GM23248 (cell line): ENCODE results near the gene ZNF787.

Source experiments
- EZH2 ChIP-seq: fragments of 200-600 bp; sonication (generic); IDR thresholded peaks from 2 replicates; pipeline ENCODE4 v1.6.1; 2018; ENCODE audit warnings: antibody characterized with exemption, mild to moderate bottlenecking; ENCODE audit not compliant: insufficient read depth, poor library complexity, severe bottlenecking
- EZH2phosphoT487 ChIP-seq: fragments of 200-600 bp; sonication (generic); IDR thresholded peaks from 2 replicates; pipeline ENCODE4 v1.6.1; 2018; ENCODE audit warnings: antibody characterized with exemption, moderate library complexity, mild to moderate bottlenecking, low read depth; ENCODE audit not compliant: insufficient read depth

DNA sequence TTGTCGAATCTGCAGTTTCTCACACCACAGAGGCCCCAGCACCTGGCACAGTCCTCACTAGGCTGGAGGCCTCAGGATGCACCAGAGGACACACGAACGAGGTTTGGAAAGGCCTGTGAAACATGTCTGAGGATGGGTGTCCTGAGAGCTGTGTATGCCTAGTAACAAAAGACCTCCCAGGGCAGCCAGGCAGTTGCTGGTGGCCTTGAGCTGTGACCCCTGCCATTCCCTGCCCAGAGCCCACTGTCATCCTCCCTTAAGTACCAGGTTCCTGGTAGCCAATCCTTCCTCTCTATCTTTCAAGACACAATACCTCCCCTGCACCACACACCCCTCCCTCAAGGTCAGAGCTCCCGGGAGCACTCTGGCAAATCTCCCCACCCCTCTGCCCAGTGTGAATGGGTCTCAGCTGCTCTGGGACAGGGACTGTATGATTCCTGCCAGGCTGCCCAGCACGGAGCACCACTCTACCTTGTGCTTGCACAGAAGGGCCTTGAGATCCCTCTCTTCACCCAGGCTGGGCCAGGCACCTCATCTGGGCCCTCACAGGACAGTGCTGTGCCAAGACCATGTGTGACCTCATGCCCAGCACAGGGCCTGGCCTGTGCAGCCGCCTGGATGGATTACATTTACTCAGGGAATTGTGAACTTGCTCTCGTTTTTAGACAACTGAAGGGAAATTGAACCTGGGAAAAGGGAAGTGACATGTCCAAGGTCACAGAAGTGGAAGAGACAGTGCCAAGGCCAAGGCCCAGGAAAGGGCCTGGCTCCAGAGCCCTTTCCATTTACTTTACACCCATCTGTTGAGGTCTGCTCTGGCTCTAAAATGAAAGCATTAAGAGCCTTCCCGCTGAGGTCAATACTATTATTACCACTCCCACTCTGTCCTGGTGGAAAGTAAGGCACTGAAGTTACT is 2.2 kb downstream of the ZNF787 start:
- TF ChIP-seq EZH2 (no peak), EZH2phosphoT487 (no peak)
